ENCODE data around the gene ERC2.

GRCh38 chr3:55946574-55947160 lies 521.6 kb downstream of the ERC2 start:
- no peak for TF ChIP-seq CTCF (IDR thresholded peaks at IDR 0.05)
- no peak for TF ChIP-seq EP300 (IDR thresholded peaks at IDR 0.05)
- no peak for TF ChIP-seq POLR2A (IDR thresholded peaks at IDR 0.05)
